Measurements from ENCODE around the gene CCDC6.

The CCDC6 gene

GRCh38 chr10:59774451-59774850 is 131.9 kb downstream of the CCDC6 start:
- no peaks in the 10 kb centered on the region for H3K4me1 ChIP-seq (ENCODE audit: control insufficient read depth, insufficient read depth, low read length)
- no CpG with 5 or more reads among the region's 6 CpGs for WGBS (ENCODE audit: insufficient coverage, insufficient read length)
- no peaks in the 10 kb centered on the region for H3K27me3 ChIP-seq (ENCODE audit: control insufficient read depth, insufficient read depth, low read length)
- no peak for DNase-seq (ENCODE audit: low read depth, low spot score)
- H3K36me3 ChIP-seq (ENCODE audit: control insufficient read depth, insufficient read depth, low read length) = no peaks in the 10 kb centered on the region
- H3K27ac ChIP-seq (ENCODE audit: low read length) = no peak overlapping the region
- H3K9me3 ChIP-seq (ENCODE audit: control insufficient read depth, insufficient read depth, low read length) = no peaks in the 10 kb centered on the region
- no peak overlapping the region for H3K4me3 ChIP-seq (ENCODE audit: low read length)

DNA sequence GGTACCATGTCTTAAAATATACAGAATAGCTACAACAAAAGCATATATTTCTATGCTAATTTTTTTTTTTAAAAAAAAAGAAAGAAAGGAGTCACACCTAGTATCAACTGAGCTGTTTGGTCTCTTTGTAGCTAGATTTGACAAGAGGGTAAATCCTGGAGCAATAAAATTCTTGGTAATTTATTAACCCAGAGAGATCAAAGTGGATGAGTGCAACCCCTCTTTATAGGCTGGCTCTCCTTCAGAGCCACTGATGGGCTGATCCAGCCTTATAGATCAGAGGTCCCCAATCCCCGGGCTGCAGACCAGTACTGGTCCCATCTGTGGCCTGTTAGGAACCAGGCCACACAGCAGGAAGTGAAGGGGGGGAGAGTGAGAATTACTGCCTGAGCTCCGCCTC is 133.3 kb downstream of the CCDC6 start:
- no peaks in the 10 kb centered on the region for H3K4me1 ChIP-seq (ENCODE audit: control insufficient read depth, insufficient read depth, low read length)
- no peaks in the 10 kb centered on the region for H3K36me3 ChIP-seq (ENCODE audit: control insufficient read depth, insufficient read depth, low read length)
- H3K27ac ChIP-seq (ENCODE audit: low read length) = no peak overlapping the region
- no peak for DNase-seq (ENCODE audit: low read depth, low spot score)
- H3K27me3 ChIP-seq (ENCODE audit: control insufficient read depth, insufficient read depth, low read length) = no peaks in the 10 kb centered on the region
- no peak overlapping the region for H3K4me3 ChIP-seq (ENCODE audit: low read length)
- H3K9me3 ChIP-seq (ENCODE audit: control insufficient read depth, insufficient read depth, low read length) = no peaks in the 10 kb centered on the region
- no CpG with 5 or more reads among the region's 2 CpGs for WGBS (ENCODE audit: insufficient coverage, insufficient read length)

GRCh38 chr10:59771162-59771807 is 135.1 kb downstream of the CCDC6 start:
- Histone ChIP-seq H3K4me3 (ENCODE audit: low read length) (no peak overlapping the region), H3K4me1 (ENCODE audit: control insufficient read depth, insufficient read depth, low read length) (no peaks in the 10 kb centered on the region), H3K9me3 (ENCODE audit: control insufficient read depth, insufficient read depth, low read length) (no peaks in the 10 kb centered on the region), H3K36me3 (ENCODE audit: control insufficient read depth, insufficient read depth, low read length) (no peaks in the 10 kb centered on the region), H3K27me3 (ENCODE audit: control insufficient read depth, insufficient read depth, low read length) (no peaks in the 10 kb centered on the region), H3K27ac (ENCODE audit: low read length) (no peak overlapping the region)
- no peak for DNase-seq (ENCODE audit: low read depth, low spot score)
- no CpG with 5 or more reads among the region's 7 CpGs for WGBS (ENCODE audit: insufficient coverage, insufficient read length)

GRCh38 chr10:59770689-59771088 is 135.7 kb downstream of the CCDC6 start:
- Histone ChIP-seq H3K27me3 (ENCODE audit: control insufficient read depth, insufficient read depth, low read length) (no peaks in the 10 kb centered on the region), H3K4me1 (ENCODE audit: control insufficient read depth, insufficient read depth, low read length) (no peaks in the 10 kb centered on the region), H3K36me3 (ENCODE audit: control insufficient read depth, insufficient read depth, low read length) (no peaks in the 10 kb centered on the region), H3K27ac (ENCODE audit: low read length) (no peak overlapping the region), H3K9me3 (ENCODE audit: control insufficient read depth, insufficient read depth, low read length) (no peaks in the 10 kb centered on the region), H3K4me3 (ENCODE audit: low read length) (no peak overlapping the region)
- no peak for DNase-seq (ENCODE audit: low read depth, low spot score)
- WGBS (ENCODE audit: insufficient coverage, insufficient read length) = no CpG with 5 or more reads among the region's 11 CpGs

DNA sequence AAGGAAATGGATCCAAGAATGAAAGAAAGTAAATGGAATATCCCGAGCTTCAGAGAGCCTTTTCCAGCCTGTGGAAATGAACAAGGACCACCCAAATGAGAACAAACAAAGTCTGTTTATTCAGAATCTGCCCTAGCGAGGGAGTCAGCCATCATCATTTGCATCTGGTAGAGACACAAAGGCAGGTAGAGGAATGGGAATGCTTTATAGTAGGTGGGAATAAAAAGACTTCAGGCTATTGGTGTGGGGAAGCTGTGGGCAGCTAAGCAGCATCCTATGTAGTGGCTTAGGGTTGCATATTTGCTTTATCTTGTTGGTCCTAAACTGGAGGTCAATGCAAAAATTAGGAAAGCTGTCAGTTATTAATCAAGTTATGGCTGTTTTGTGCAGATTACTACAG is 143.9 kb downstream of the CCDC6 start:
- Histone ChIP-seq H3K4me1 (ENCODE audit: control insufficient read depth, insufficient read depth, low read length) (no peaks in the 10 kb centered on the region), H3K9me3 (ENCODE audit: control insufficient read depth, insufficient read depth, low read length) (no peaks in the 10 kb centered on the region), H3K4me3 (ENCODE audit: low read length) (no peak overlapping the region), H3K27ac (ENCODE audit: low read length) (no peak overlapping the region), H3K36me3 (ENCODE audit: control insufficient read depth, insufficient read depth, low read length) (no peaks in the 10 kb centered on the region), H3K27me3 (ENCODE audit: control insufficient read depth, insufficient read depth, low read length) (no peaks in the 10 kb centered on the region)
- no CpG with 5 or more reads among the region's 2 CpGs for WGBS (ENCODE audit: insufficient coverage, insufficient read length)
- DNase-seq (ENCODE audit: low read depth, low spot score) = no peak

DNA sequence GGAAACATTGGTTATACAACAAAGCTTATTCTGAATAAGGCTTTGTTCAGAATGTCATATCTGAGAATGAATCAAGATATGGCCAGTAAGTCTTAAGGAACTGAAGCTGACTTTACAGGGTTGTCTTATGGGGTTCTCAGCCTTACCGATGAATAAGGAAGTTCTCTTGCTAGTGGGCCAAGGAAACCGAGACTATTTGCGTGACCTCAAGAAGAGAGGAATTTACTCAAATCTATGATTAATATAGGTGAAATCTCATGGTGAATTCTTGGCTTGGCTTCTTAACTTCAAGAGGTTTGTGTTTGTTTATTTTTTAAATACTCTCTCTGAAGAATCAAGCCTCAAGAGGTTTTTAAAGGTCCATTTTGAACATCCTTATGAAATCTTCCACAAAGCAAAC is 148.4 kb downstream of the CCDC6 start:
- Histone ChIP-seq H3K9me3 (ENCODE audit: control insufficient read depth, insufficient read depth, low read length) (no peaks in the 10 kb centered on the region), H3K4me3 (ENCODE audit: low read length) (no peak overlapping the region), H3K27me3 (ENCODE audit: control insufficient read depth, insufficient read depth, low read length) (no peaks in the 10 kb centered on the region), H3K27ac (ENCODE audit: low read length) (no peak overlapping the region), H3K36me3 (ENCODE audit: control insufficient read depth, insufficient read depth, low read length) (no peaks in the 10 kb centered on the region), H3K4me1 (ENCODE audit: control insufficient read depth, insufficient read depth, low read length) (no peaks in the 10 kb centered on the region)
- no CpG with 5 or more reads among the region's 3 CpGs for WGBS (ENCODE audit: insufficient coverage, insufficient read length)
- no peak for DNase-seq (ENCODE audit: low read depth, low spot score)

DNA sequence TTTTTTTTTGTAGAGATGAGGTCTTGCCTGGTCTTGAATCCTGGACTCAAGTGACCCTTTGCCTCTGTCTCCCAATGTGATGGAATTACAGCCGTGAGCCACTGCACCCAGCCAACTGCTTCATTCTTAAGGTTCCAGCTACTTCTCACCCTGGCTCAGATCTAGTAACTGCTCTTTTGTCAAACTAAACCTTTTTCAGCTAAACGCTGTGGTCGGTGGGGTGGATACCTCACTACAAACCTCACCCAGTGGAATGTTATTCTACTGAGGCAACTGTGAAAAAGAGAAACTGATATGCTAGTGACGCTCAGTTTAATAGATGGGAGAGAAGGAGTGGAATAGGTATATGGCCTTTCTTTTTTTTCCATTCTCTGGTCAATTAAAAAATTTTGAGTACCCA is 151.4 kb downstream of the CCDC6 start:
- no CpG with 5 or more reads among the region's 4 CpGs for WGBS (ENCODE audit: insufficient coverage, insufficient read length)
- no peak for DNase-seq (ENCODE audit: low read depth, low spot score)
- no peaks in the 10 kb centered on the region for H3K9me3 ChIP-seq (ENCODE audit: control insufficient read depth, insufficient read depth, low read length)
- no peak overlapping the region for H3K27ac ChIP-seq (ENCODE audit: low read length)
- H3K36me3 ChIP-seq (ENCODE audit: control insufficient read depth, insufficient read depth, low read length) = no peaks in the 10 kb centered on the region
- H3K4me1 ChIP-seq (ENCODE audit: control insufficient read depth, insufficient read depth, low read length) = no peaks in the 10 kb centered on the region
- no peaks in the 10 kb centered on the region for H3K27me3 ChIP-seq (ENCODE audit: control insufficient read depth, insufficient read depth, low read length)
- no peak overlapping the region for H3K4me3 ChIP-seq (ENCODE audit: low read length)

- no peaks in the 10 kb centered on the region for H3K36me3 ChIP-seq (ENCODE audit: control insufficient read depth, insufficient read depth, low read length)
- no peaks in the 10 kb centered on the region for H3K9me3 ChIP-seq (ENCODE audit: control insufficient read depth, insufficient read depth, low read length)
- H3K27ac ChIP-seq (ENCODE audit: low read length) = no peak within 1 kb of the TSS
- no peak within 1 kb of the TSS for H3K4me3 ChIP-seq (ENCODE audit: low read length)
- H3K27me3 ChIP-seq (ENCODE audit: control insufficient read depth, insufficient read depth, low read length) = no peaks in the 10 kb centered on the region
- no peaks in the 10 kb centered on the region for H3K4me1 ChIP-seq (ENCODE audit: control insufficient read depth, insufficient read depth, low read length)
- no peak for DNase-seq (ENCODE audit: low read depth, low spot score)
- WGBS (ENCODE audit: insufficient coverage, insufficient read length) = 100% methylated on average over 1 of the region's 3 CpGs
These were observed 153.1 kb downstream of the CCDC6 start, which contains the start of gene MRLN for GRCh38 chr10:59753267-59753666. TSS of gene MRLN (minus strand) at chr10:59753455.

DNA sequence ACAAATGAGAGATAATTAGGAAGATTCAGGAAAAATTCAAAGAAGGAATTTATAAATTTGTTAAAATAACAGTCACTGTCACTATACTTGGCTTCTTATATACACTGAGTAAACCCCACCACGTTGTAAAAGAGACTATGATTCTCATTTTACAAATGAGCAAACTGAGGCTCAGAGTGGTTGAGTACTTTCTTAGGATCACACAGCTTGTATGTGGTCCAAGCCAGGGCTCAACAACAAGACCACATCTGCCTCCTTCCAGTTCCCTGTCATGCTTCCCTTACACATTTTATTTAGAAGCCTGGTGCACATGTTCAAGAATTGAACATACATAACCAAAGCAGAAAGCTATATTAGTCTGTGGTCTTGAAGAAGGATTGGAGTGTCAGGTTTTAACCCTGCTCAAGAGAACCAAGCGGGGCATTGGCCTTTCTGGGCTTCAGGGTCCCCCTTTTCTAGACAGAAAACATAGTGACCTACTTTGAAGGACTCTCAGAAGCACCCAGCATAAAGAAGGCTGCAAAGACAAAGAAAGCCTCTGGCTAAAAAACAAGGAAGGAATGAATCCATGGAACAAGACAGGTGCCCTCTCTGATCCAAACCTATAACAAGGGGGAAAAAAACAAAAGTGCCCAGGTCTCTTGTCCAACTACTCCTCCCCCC is 153.9 kb downstream of the CCDC6 start:
- WGBS (ENCODE audit: insufficient coverage, insufficient read length) = no CpG with 5 or more reads among the region's 2 CpGs
- no peak overlapping the region for H3K4me3 ChIP-seq (ENCODE audit: low read length)
- H3K36me3 ChIP-seq (ENCODE audit: control insufficient read depth, insufficient read depth, low read length) = no peaks in the 10 kb centered on the region
- no peak overlapping the region for H3K27ac ChIP-seq (ENCODE audit: low read length)
- DNase-seq (ENCODE audit: low read depth, low spot score) = no peak
- H3K27me3 ChIP-seq (ENCODE audit: control insufficient read depth, insufficient read depth, low read length) = no peaks in the 10 kb centered on the region
- no peaks in the 10 kb centered on the region for H3K9me3 ChIP-seq (ENCODE audit: control insufficient read depth, insufficient read depth, low read length)
- H3K4me1 ChIP-seq (ENCODE audit: control insufficient read depth, insufficient read depth, low read length) = no peaks in the 10 kb centered on the region

GRCh38 chr10:59750155-59750945 is 156.0 kb downstream of the CCDC6 start:
- no CpG with 5 or more reads among the region's 12 CpGs for WGBS (ENCODE audit: insufficient coverage, insufficient read length)
- Histone ChIP-seq H3K36me3 (ENCODE audit: control insufficient read depth, insufficient read depth, low read length) (no peaks in the 10 kb centered on the region), H3K27ac (ENCODE audit: low read length) (no peak overlapping the region), H3K27me3 (ENCODE audit: control insufficient read depth, insufficient read depth, low read length) (no peaks in the 10 kb centered on the region), H3K4me3 (ENCODE audit: low read length) (no peak overlapping the region), H3K4me1 (ENCODE audit: control insufficient read depth, insufficient read depth, low read length) (no peaks in the 10 kb centered on the region), H3K9me3 (ENCODE audit: control insufficient read depth, insufficient read depth, low read length) (no peaks in the 10 kb centered on the region)
- no peak for DNase-seq (ENCODE audit: low read depth, low spot score)
